Thyroid gland (tissue), 4 donors: ENCODE results near the gene SLITRK5. TPM values are rescaled to one million over a fixed set of nuclear protein-coding genes. Genes with fewer than 3 reads are reported as not detected.

Experiments
- DNase-seq, 2 donors: peaks; one replicate each; pipeline ENCODE4 v3.0.0-alpha.2; 2019
- H3K27ac ChIP-seq, 3 donors: fragments of 200-600 bp; sonication (generic); 1 replicate in 2 of 3; 2 replicates in 1 of 3; pipeline ENCODE4 v1.5.1; 2016 to 2019; ENCODE audit warnings: mild to moderate bottlenecking in 1 of 3, moderate library complexity in 1 of 3
- H3K27me3 ChIP-seq: fragments of 200-600 bp; sonication (generic); one replicate; pipeline ENCODE4 v1.5.1; 2019
- H3K36me3 ChIP-seq, 2 donors: fragments of 200-600 bp; sonication (generic); one replicate each; pipeline ENCODE4 v1.5.1; 2016 to 2019
- H3K4me1 ChIP-seq, 2 donors: fragments of 200-600 bp; sonication (generic); one replicate each; pipeline ENCODE4 v1.5.1; 2017 to 2019
- H3K4me3 ChIP-seq, 3 donors: fragments of 200-600 bp; sonication (generic); replicated peaks in 1 of 3; 1 replicate in 2 of 3; 2 replicates in 1 of 3; pipeline ENCODE4 v1.5.1; 2016; ENCODE audit warnings: mild to moderate bottlenecking in 1 of 3
- H3K9me3 ChIP-seq: fragments of 200-600 bp; sonication (generic); one replicate; pipeline ENCODE4 v1.5.1; 2017
- POLR2A ChIP-seq, 2 donors: fragments of 450-650 bp; IDR thresholded peaks; one replicate each; pipeline ENCODE4 v1.6.1; 2017; ENCODE audit warnings: antibody characterized with exemption in 2 of 2, mild to moderate bottlenecking in 2 of 2, moderate library complexity in 1 of 2
- WGBS, 2 donors: methylation state at CpG; one replicate each; pipeline ENCODE4 v1.1.5; 2017; 5-methylcytosine and 5-hydroxymethylcytosine counted together
- intact Hi-C: fragments of 100-400 bp; cut with DNase I; formaldehyde crosslinking; loops from one replicate; pipeline ENCODE4 v1.15.1; 2023
- total RNA-seq, 4 donors: library from RNA; depleted of rRNA; stranded (reverse); fragments of >200 nt; gene quantifications; one replicate each; pipeline ENCODE4 v1.2.3, GENCODE V29; 2016
- TF ChIP-seq, protein P1 (sequence below), 6 experiments: fragments of 200-600 bp in 3 of 6; fragments of 450-650 bp in 3 of 6; sonication (generic) in 3 of 6; IDR thresholded peaks; one replicate each; pipeline ENCODE4 v1.5.1; 2016 to 2019; ENCODE audit warnings: antibody characterized with exemption in 6 of 6, mild to moderate bottlenecking in 2 of 6, inconsistent platforms in 1 of 6, moderate library complexity in 1 of 6

Gene SLITRK5
- total RNA-seq, 4 donors from 2014 or later, result 1.9 to 7.4 (median 4.0) TPM

GRCh38 chr13:87680298-87680697, 9.1 kb downstream of the SLITRK5 start:
- Histone ChIP-seq H3K4me3 (no peak overlapping the region), H3K27ac (peak overlapping the region in 1 of 3 donors; percentile 15), H3K36me3 (no peaks in the 10 kb centered on the region), H3K27me3 (no peaks in the 10 kb centered on the region), H3K4me1 (peaks cover 16 to 17% of the 10 kb centered on the region in 2 donors), H3K9me3 (no peaks in the 10 kb centered on the region)
- TF ChIP-seq, protein P1, sequence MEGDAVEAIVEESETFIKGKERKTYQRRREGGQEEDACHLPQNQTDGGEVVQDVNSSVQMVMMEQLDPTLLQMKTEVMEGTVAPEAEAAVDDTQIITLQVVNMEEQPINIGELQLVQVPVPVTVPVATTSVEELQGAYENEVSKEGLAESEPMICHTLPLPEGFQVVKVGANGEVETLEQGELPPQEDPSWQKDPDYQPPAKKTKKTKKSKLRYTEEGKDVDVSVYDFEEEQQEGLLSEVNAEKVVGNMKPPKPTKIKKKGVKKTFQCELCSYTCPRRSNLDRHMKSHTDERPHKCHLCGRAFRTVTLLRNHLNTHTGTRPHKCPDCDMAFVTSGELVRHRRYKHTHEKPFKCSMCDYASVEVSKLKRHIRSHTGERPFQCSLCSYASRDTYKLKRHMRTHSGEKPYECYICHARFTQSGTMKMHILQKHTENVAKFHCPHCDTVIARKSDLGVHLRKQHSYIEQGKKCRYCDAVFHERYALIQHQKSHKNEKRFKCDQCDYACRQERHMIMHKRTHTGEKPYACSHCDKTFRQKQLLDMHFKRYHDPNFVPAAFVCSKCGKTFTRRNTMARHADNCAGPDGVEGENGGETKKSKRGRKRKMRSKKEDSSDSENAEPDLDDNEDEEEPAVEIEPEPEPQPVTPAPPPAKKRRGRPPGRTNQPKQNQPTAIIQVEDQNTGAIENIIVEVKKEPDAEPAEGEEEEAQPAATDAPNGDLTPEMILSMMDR (IDR thresholded peaks at IDR 0.05), result peak in 4 of 6 experiments; percentile 19 to 50 (median 30)
- no peak for TF ChIP-seq POLR2A (IDR thresholded peaks at IDR 0.05)
- 21 to 33% methylated on average over 1 of the region's 1 CpG for WGBS, 2 donors
- DNase-seq, result peak; percentile 37 to 43
- intact Hi-C loops, result no loop called here

- no peaks in the 10 kb centered on the region for H3K27me3 ChIP-seq
- H3K36me3 ChIP-seq, result no peaks in the 10 kb centered on the region
- intact Hi-C loops, result no loop called here
- no peaks in the 10 kb centered on the region for H3K9me3 ChIP-seq
- H3K27ac ChIP-seq, result no peak overlapping the region
- 72 to 81% methylated on average over 2 of the region's 2 CpGs for WGBS, 2 donors
- no peak overlapping the region for H3K4me3 ChIP-seq
- H3K4me1 ChIP-seq, result no peaks in the 10 kb centered on the region
- TF ChIP-seq, protein P1 (IDR thresholded peaks at IDR 0.05), result no peak
- no peak for TF ChIP-seq POLR2A (IDR thresholded peaks at IDR 0.05)
- DNase-seq, result no peak
These were observed 13.9 kb downstream of the SLITRK5 start for GRCh38 chr13:87684850-87685742.

DNA sequence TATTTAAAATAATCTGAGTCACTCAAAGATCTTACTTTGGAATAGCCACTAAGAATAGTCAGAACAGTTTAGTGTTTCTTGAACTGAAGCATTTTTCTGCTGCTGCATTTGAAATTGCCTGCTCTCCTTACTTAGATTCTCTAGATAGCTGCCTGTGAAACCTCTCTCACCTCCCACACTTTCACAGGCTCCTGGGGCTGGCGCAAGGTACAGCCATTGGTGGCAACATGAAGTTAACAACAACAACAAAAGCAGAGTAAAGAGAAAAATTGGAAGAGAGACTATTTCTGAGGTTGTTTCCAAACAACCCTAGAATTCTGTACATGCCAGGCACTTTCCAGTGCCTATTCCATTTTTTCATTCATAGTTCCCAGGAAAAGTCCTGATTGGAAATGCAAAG, 25.3 kb downstream of the SLITRK5 start:
- DNase-seq, result no peak
- H3K4me3 ChIP-seq, result no peak overlapping the region
- H3K9me3 ChIP-seq, result no peaks in the 10 kb centered on the region
- no peak overlapping the region for H3K27ac ChIP-seq
- WGBS, 2 donors, result 93 to 100% methylated on average over 1 of the region's 1 CpG
- no peaks in the 10 kb centered on the region for H3K4me1 ChIP-seq
- intact Hi-C loops, result no loop called here
- H3K27me3 ChIP-seq, result no peaks in the 10 kb centered on the region
- no peaks in the 10 kb centered on the region for H3K36me3 ChIP-seq
- no peak for TF ChIP-seq POLR2A (IDR thresholded peaks at IDR 0.05)
- TF ChIP-seq, protein P1 (IDR thresholded peaks at IDR 0.05), result no peak

DNA sequence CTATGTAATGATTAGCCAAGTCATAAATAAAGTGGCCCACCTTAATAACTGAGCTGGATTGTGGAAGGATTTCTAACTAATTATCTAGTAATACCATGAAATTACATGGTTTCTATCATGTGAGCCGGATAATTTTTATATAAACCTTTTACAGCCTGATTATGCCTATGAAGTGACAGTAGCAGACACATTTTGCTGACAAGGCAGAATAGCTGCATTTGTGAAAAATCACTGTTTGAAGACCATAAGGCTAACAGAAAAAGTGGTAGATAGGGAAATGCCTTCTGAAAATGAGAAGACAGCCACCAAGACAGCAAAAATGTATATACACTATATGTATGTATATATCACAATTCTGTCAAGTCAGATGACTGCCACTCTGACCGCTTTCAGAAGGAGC, 27.1 kb downstream of the SLITRK5 start:
- WGBS, 2 donors, result 94 to 98% methylated on average over 2 of the region's 2 CpGs
- no peak for DNase-seq
- Histone ChIP-seq H3K27ac (no peak overlapping the region), H3K4me3 (no peak overlapping the region), H3K9me3 (no peaks in the 10 kb centered on the region), H3K27me3 (no peaks in the 10 kb centered on the region), H3K4me1 (no peaks in the 10 kb centered on the region), H3K36me3 (no peaks in the 10 kb centered on the region)
- intact Hi-C loops, result no loop called here
- TF ChIP-seq, protein P1 (IDR thresholded peaks at IDR 0.05), result no peak
- TF ChIP-seq POLR2A (IDR thresholded peaks at IDR 0.05), result no peak

DNA sequence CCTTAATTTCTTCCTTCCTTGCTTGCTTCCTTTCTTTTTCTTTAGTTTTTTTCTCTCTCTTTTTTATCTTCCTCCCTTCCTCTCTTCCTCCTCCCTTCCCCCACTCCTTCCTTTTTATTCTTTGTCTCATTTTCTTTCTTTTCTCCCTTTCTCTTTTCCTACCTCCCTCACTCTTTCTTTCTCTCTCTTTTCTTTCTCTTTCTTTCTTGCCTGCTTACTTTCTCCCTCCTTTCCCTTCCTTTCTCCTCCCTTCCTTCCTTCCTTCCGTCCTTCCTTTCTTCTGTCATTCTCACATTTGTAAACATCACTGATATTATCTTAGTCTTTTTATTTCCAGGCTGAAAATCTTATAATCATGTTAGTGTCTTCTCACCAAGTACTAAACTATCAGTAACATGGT, 38.8 kb downstream of the SLITRK5 start:
- H3K36me3 ChIP-seq, result no peaks in the 10 kb centered on the region
- no peaks in the 10 kb centered on the region for H3K9me3 ChIP-seq
- no peak overlapping the region for H3K4me3 ChIP-seq
- H3K4me1 ChIP-seq, result no peaks in the 10 kb centered on the region
- intact Hi-C loops, result no loop called here
- TF ChIP-seq POLR2A (IDR thresholded peaks at IDR 0.05), result no peak
- TF ChIP-seq, protein P1 (IDR thresholded peaks at IDR 0.05), result no peak
- 80 to 86% methylated on average over 1 of the region's 1 CpG for WGBS, 2 donors
- DNase-seq, result no peak
- H3K27me3 ChIP-seq, result no peaks in the 10 kb centered on the region
- H3K27ac ChIP-seq, result no peak overlapping the region
